M059J (cell line): ENCODE results near the gene PPARG. TPM values are rescaled to one million over a fixed set of nuclear protein-coding genes. Genes with fewer than 3 reads are reported as not detected.
A peak's percentile ranks its signal among the peaks of the same experiment; 100 is the strongest.

ENCODE experiments used
- DNase-seq: peaks from one replicate; pipeline ENCODE4 v3.0.0-alpha.2; 2012; ENCODE audit warnings: low read depth
- total RNA-seq: library from RNA; depleted of rRNA; stranded (reverse); fragments of >200 nt; shearing (Covaris generic); gene quantifications from 2 replicates; pipeline ENCODE4 v1.2.3, GENCODE V29; 2014

Gene PPARG
- total RNA-seq, 1 experiment from 2014 or later, result 7.0 TPM

GRCh38 chr3:12312010-12312409 is 23.1 kb downstream of the PPARG start:
- no peak for DNase-seq

GRCh38 chr3:12313519-12313918 is 24.6 kb downstream of the PPARG start:
- no peak for DNase-seq

GRCh38 chr3:12316253-12316652 is 27.4 kb downstream of the PPARG start:
- DNase-seq, result peak; percentile 17

- DNase-seq, result no peak
These were observed 28.0 kb downstream of the PPARG start for GRCh38 chr3:12316729-12317351.

GRCh38 chr3:12317914-12318313 is 29.0 kb downstream of the PPARG start:
- no peak for DNase-seq

- no peak for DNase-seq
These were observed 30.1 kb downstream of the PPARG start for GRCh38 chr3:12318758-12319621.

- no peak for DNase-seq
These were observed 32.1 kb downstream of the PPARG start for GRCh38 chr3:12321015-12321414.

- DNase-seq, result no peak
These were observed 34.4 kb downstream of the PPARG start for GRCh38 chr3:12323237-12323636.

GRCh38 chr3:12325586-12326515 is 37.0 kb downstream of the PPARG start:
- DNase-seq, result no peak

GRCh38 chr3:12327021-12327420 is 38.2 kb downstream of the PPARG start:
- no peak for DNase-seq

GRCh38 chr3:12328132-12328836 is 39.4 kb downstream of the PPARG start:
- no peak for DNase-seq

- no peak for DNase-seq
These were observed 40.1 kb downstream of the PPARG start for GRCh38 chr3:12328837-12329462.

- no peak for DNase-seq
These were observed 45.9 kb downstream of the PPARG start for GRCh38 chr3:12334786-12335185.

GRCh38 chr3:12335421-12335820 is 46.6 kb downstream of the PPARG start:
- no peak for DNase-seq

- no peak for DNase-seq
These were observed 47.2 kb downstream of the PPARG start for GRCh38 chr3:12336099-12336498.

- DNase-seq, result no peak
These were observed 50.0 kb downstream of the PPARG start for GRCh38 chr3:12338595-12339546.

GRCh38 chr3:12339701-12340480 is 51.0 kb downstream of the PPARG start:
- no peak for DNase-seq

GRCh38 chr3:12340506-12340905 is 51.6 kb downstream of the PPARG start:
- DNase-seq, result no peak

GRCh38 chr3:12342151-12342550 is 53.3 kb downstream of the PPARG start:
- peak; percentile 25 for DNase-seq
